Fibroblast of the aortic adventitia (primary cell): ENCODE data around the gene SEMA5B. TPM values are rescaled to one million over a fixed set of nuclear protein-coding genes. Genes with fewer than 3 reads are reported as not detected.

ENCODE experiments used
- DNase-seq: peaks from one replicate; pipeline ENCODE4 v3.0.0-alpha.2; 2010; ENCODE audit warnings: low read depth
- H3K4me3 ChIP-seq: 2 replicates; pipeline ENCODE4 v1.5.1; 2011; ENCODE audit warnings: low read depth, mild to moderate bottlenecking, control low read depth, low read length, moderate library complexity
- total RNA-seq: library from RNA; depleted of rRNA; stranded (reverse); fragments of >200 nt; gene quantifications from 2 replicates; pipeline ENCODE4 v1.2.3, GENCODE V29; 2012; ENCODE audit warnings: low replicate concordance
- TF ChIP-seq, protein P1 (sequence below): IDR thresholded peaks from 2 replicates; pipeline ENCODE4 v1.5.1; 2011; ENCODE audit warnings: mild to moderate bottlenecking, low read length, control low read depth, inconsistent platforms; ENCODE audit not compliant: insufficient read depth

The SEMA5B gene
- total RNA-seq, 1 donor, result 0.18 TPM

DNA sequence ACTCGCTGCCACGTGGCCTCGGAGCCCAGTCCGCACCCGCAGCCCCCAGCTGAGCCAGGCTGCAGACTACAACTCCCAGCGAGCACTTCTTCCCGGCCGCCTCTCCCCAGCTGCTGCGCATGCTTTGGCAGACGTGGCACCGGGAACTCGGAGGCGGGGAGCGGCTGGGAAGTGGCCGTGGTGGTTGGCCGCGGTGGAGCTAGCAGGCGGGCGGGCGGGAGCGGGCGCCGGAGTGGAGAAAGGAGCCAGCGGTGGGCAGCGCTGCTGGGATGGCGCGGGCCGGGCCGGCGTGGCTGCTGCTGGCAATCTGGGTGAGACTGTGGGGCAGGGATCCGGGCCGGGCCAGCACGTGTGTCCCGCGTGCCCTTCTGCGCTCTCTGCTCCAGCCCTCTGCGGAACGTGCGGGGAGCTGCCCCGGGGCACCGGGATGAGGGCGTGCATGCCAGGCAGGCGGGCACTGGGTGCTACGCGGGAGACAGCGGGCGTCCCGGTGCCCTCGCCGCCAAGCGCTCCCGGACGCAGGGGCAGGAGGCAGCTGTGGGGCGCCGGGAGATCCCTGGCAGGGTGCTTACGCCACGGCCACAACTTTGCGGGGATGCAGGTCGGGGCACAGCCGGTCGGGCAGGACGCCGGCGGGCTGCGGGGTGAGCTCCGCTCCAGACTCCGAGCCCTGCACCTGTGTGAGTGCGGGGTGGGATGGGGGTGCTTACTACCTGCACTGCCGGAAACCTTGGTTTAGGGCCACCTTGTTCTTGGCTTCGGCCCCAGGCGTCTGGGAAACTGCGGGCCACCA lies 39.5 kb upstream of the SEMA5B start, which contains the start of gene PDIA5:
Gene PDIA5 (plus strand): TSS at position 130 of the 793 bp plus-strand sequence. CDS start 140 bp downstream, at position 270.
- peak; percentile 83 for DNase-seq
- TF ChIP-seq, protein P1, sequence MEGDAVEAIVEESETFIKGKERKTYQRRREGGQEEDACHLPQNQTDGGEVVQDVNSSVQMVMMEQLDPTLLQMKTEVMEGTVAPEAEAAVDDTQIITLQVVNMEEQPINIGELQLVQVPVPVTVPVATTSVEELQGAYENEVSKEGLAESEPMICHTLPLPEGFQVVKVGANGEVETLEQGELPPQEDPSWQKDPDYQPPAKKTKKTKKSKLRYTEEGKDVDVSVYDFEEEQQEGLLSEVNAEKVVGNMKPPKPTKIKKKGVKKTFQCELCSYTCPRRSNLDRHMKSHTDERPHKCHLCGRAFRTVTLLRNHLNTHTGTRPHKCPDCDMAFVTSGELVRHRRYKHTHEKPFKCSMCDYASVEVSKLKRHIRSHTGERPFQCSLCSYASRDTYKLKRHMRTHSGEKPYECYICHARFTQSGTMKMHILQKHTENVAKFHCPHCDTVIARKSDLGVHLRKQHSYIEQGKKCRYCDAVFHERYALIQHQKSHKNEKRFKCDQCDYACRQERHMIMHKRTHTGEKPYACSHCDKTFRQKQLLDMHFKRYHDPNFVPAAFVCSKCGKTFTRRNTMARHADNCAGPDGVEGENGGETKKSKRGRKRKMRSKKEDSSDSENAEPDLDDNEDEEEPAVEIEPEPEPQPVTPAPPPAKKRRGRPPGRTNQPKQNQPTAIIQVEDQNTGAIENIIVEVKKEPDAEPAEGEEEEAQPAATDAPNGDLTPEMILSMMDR, result no peak
- H3K4me3 ChIP-seq, result peak within 1 kb of the TSS; percentile 95

DNA sequence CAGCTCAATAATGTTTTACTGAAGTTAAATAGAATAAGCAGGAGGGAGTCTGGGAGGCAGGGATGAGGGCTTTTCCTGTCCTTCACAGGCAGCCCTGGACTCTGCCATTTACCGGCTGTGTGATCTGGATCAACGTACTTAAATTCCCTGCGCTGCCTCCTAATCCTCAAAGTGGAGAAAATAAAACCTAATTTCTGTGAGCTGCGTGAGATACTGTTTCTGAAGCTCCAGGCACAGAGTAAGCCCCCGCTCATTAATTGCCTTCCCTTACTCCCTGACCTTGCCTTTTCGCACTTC lies 39.0 kb upstream of the SEMA5B start:
- H3K4me3 ChIP-seq, result peak overlapping the region; percentile 95
- TF ChIP-seq, protein P1, result no peak
- DNase-seq, result no peak

DNA sequence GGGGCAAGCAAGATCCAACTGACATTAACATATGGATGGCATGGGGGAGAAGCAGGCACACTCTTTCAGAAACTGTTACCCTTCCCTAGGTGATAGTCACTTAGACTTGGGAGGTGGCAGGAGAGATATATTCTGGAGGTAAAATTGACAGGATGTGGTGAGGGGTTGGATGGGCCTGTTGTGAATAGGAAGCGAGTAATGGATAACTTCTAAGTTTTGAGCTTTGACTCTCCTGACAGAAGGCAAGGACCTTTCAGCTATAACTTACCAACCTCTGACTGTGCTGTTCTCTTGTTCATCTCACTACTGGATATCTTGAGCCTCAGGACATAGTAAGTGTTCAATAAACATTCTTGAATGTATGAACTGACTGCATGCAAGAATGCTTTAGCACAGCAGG lies 37.4 kb upstream of the SEMA5B start:
- no peak overlapping the region for H3K4me3 ChIP-seq
- DNase-seq, result no peak
- TF ChIP-seq, protein P1, result no peak

DNA sequence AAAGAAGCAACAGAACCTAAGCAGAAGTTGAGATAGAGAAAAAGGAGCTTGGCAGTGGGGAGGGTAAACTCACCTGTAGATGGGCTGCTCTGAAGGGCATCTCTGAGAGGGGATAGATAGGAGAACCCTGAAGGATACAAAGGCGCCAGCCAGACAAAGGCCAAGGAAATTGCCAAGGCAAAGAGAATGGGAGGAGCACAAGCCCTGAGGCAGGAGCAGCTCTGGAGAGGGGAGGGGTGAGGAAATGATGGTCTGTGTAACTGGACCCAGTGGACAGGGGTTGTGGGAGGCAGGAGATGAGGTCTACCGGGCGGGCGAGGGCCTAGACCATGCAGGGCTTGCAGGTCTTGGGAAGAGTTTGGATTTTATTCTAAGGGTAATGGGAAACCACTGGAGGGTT lies 36.9 kb upstream of the SEMA5B start:
- no peak overlapping the region for H3K4me3 ChIP-seq
- no peak for DNase-seq
- TF ChIP-seq, protein P1, result no peak

DNA sequence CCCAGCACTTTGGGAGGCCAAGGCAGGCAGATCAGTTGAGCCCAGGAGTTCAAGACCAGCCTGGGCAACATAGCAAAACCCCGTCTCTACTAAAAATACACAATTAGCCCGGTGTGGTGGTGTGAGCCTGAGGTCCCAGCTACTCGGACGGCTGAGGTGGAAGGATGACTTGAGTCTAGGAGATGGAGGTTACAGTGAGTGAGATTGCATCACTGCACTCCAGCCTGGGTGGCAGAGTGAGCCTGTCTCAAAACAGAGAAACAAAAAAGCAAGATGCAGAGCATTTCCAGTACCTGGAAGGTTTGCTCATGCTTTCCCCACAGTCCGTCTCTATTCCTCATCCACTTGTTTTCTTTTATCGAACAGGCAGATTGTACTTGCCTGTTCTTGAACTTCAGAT lies 35.5 kb upstream of the SEMA5B start:
- TF ChIP-seq, protein P1, result no peak
- H3K4me3 ChIP-seq, result no peak overlapping the region
- no peak for DNase-seq

DNA sequence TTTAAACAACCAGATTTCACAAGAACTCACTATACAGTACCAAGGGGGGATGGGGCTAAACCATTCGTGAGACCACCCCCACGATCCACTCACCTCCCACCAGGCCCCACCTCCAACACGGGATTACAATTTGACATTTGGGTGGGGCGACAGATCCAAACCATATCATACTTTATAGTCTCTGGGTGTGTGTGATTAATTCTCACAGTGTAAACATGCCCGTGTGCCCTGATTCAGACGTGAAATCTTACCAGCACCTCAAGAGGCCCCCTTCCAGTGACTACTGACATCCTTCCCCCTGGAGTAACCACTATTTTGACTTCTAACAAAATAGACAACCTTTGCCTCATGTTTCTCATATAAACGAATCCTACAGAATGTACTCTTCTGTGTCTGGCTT lies 34.3 kb upstream of the SEMA5B start:
- H3K4me3 ChIP-seq, result no peak overlapping the region
- TF ChIP-seq, protein P1, result no peak
- no peak for DNase-seq

DNA sequence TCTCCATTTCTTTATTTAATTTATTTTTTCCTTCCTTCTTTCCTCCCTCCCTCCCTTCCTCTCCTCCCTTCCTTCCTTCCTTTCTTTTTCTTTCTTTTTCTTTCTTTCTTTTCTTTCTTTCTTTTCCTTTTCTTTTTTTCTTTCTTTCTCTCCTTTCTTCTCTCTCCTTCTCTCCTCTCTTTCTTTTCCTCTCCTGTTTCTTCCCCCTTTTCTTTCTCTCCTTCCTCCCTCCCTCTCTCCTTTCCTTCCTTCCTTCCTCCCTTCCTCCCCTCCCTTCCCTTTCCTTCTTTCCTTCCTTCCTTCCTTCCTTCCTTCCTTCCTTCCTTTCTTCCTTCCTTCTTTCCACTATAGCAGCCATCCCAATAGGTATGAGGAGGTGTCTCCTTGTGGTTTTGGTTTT lies 32.5 kb upstream of the SEMA5B start:
- DNase-seq, result no peak
- TF ChIP-seq, protein P1, result no peak

More for the DNA sequence above, 32.5 kb upstream of the SEMA5B start:
- H3K4me3 ChIP-seq, result no peak overlapping the region
